ENCODE results near the gene SPTAN1.

Gene SPTAN1

DNA sequence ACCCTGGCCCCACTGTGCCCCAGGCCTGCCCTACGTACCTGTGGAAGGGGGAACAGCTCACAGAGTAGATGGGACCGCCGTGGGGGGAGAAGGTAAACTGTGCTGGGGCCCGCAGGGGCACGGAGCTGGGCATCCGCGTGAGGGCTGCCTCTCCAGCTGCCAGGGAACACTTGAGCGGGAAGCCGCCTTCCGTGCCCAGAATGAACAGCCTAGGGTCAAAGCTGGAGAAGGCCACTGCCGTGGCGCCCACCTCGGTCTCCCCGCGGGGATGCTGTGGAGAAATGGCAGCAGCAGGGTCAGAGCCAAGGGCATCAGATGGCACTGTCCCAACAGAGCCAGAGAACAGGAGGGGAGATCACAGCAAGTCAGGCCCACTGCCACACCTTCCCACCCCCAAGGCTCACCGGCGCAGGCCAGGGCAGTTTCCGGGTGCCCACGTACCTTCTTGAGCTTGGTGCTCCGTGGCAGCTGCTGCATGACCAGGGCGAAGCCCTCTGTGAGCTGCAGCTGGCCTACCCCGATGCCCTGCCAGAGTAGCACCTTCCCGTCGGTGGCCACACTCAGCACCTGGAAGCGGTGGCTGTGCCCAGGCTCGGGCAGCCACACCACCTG lies 82.4 kb downstream of the SPTAN1 start:
- TF ChIP-seq, protein P1, sequence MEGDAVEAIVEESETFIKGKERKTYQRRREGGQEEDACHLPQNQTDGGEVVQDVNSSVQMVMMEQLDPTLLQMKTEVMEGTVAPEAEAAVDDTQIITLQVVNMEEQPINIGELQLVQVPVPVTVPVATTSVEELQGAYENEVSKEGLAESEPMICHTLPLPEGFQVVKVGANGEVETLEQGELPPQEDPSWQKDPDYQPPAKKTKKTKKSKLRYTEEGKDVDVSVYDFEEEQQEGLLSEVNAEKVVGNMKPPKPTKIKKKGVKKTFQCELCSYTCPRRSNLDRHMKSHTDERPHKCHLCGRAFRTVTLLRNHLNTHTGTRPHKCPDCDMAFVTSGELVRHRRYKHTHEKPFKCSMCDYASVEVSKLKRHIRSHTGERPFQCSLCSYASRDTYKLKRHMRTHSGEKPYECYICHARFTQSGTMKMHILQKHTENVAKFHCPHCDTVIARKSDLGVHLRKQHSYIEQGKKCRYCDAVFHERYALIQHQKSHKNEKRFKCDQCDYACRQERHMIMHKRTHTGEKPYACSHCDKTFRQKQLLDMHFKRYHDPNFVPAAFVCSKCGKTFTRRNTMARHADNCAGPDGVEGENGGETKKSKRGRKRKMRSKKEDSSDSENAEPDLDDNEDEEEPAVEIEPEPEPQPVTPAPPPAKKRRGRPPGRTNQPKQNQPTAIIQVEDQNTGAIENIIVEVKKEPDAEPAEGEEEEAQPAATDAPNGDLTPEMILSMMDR (IDR thresholded peaks at IDR 0.05; ENCODE audit: insufficient read depth, low read length, poor library complexity, severe bottlenecking), result no peak
- Histone ChIP-seq H3K4me3 (replicated peaks; ENCODE audit: low read depth, low read length) (no peak overlapping the region), H3K36me3 (ENCODE audit: control insufficient read depth, insufficient read depth, low read length) (peaks cover 33% of the 10 kb centered on the region), H3K27me3 (replicated peaks; ENCODE audit: control insufficient read depth, insufficient read depth, low read length) (no peaks in the 10 kb centered on the region)
- no peak for DNase-seq (ENCODE audit: extremely low read depth, insufficient read length)

DNA sequence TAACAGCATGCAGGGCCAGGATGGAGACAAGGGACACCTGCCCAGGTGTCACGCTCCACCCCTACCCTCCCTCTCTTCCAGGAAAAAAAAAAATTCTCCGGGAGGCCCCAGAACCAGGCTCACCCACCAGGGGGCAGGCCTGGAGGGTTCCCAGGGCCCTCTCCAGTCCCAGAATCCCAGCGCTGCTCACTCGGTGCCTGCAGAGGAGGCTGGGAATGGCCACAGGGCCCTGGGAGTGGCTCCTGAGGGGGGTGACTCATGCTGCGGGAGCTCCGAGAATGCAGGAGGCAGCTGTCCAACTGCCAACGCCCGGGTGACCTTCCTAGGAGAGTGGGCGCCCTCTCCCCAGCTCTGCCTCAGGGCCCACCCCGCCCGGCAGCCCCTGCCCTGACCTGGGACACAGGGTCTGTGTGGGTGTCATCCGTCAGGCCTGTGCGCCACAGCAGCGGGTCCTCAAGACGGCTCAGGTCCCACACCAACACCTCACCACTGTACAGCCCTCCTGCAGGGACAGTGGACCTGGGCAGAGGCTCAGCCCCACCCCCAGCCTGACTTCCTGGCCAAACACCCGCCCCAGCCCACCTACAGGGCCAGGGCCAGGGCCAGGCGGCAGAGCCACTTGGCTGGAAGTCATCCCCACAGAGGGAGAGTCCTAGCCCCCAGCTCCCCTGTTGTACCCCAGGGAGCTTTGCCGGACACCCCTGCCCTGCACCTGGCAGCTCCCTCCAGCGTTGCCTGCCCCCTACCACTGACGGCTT lies 83.1 kb downstream of the SPTAN1 start:
- DNase-seq (ENCODE audit: extremely low read depth, insufficient read length), result no peak
- TF ChIP-seq, protein P1 (IDR thresholded peaks at IDR 0.05; ENCODE audit: insufficient read depth, low read length, poor library complexity, severe bottlenecking), result peak; percentile 40
- peaks cover 29% of the 10 kb centered on the region for H3K36me3 ChIP-seq (ENCODE audit: control insufficient read depth, insufficient read depth, low read length)
- H3K4me3 ChIP-seq (replicated peaks; ENCODE audit: low read depth, low read length), result no peak overlapping the region
- H3K27me3 ChIP-seq (replicated peaks; ENCODE audit: control insufficient read depth, insufficient read depth, low read length), result no peaks in the 10 kb centered on the region

DNA sequence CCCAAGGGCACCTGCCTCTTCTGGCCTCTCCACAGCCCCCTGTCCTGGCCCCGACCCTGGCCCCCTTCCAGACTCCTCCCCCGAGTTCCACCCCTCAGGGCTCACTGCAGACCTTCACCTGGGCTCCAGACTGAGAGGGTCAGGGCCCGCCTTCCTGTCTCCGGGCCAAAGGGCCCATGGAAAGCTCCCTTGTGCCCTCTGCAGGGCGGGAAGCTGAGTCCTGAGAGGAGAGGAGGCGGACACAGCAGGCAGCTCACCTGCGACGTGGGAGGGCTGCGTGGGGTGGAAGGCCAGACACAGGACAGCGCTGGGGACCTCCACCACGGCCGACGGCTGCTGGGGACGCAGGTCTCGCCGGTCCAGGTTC lies 83.6 kb downstream of the SPTAN1 start:
- no peak overlapping the region for H3K4me3 ChIP-seq (replicated peaks; ENCODE audit: low read depth, low read length)
- peaks cover 31% of the 10 kb centered on the region for H3K36me3 ChIP-seq (ENCODE audit: control insufficient read depth, insufficient read depth, low read length)
- TF ChIP-seq, protein P1 (IDR thresholded peaks at IDR 0.05; ENCODE audit: insufficient read depth, low read length, poor library complexity, severe bottlenecking), result no peak
- no peak for DNase-seq (ENCODE audit: extremely low read depth, insufficient read length)
- no peaks in the 10 kb centered on the region for H3K27me3 ChIP-seq (replicated peaks; ENCODE audit: control insufficient read depth, insufficient read depth, low read length)

DNA sequence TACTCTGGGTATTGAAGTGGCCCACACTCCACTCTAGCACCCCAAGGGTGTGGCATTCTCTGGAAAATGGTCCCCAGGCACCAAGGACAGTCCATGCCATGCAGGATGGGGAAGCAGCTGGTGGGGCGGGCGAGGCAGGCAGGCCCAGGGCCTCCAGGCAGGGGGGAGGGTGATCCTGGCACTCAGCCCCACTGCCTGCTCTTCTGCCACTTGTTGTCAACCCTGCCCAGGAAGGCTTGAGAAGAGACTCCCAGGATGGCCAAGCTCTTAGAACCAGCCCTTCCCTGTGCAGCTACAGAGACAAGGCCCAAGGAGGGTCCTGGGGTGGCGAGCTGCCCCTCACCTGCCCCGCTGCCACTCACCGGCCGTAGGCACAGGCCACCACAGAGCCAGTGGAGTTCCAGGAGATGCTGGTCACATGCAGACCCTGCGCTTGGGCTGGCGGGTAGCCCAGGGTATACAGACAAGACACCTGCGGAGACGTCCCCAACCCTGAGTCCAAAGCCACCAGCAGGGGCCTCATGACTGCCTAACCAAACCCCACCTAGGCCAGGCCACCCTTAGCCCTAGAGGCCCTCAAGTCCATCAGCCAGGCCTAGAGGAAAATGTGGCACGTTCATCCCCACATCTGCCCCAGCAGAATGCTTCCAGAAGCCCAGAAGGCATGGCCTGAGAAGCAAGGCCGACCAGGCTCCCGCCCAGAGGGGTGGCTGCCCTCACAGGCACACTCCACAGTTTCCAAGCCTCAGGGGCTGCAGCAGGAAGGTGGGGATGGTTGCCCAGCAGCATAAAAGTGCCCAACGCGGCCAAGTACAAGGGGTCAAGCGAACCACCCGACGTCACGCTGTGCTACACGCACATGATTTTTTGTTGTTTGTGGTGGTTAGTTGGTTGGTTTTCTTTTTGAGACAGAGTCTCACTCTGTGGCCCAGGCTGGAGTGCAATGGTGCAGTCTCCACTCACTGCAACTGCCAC lies 84.5 kb downstream of the SPTAN1 start:
- peaks cover 30% of the 10 kb centered on the region for H3K36me3 ChIP-seq (ENCODE audit: control insufficient read depth, insufficient read depth, low read length)
- no peak for DNase-seq (ENCODE audit: extremely low read depth, insufficient read length)
- H3K4me3 ChIP-seq (replicated peaks; ENCODE audit: low read depth, low read length), result no peak overlapping the region
- H3K27me3 ChIP-seq (replicated peaks; ENCODE audit: control insufficient read depth, insufficient read depth, low read length), result no peaks in the 10 kb centered on the region
- TF ChIP-seq, protein P1 (IDR thresholded peaks at IDR 0.05; ENCODE audit: insufficient read depth, low read length, poor library complexity, severe bottlenecking), result no peak

DNA sequence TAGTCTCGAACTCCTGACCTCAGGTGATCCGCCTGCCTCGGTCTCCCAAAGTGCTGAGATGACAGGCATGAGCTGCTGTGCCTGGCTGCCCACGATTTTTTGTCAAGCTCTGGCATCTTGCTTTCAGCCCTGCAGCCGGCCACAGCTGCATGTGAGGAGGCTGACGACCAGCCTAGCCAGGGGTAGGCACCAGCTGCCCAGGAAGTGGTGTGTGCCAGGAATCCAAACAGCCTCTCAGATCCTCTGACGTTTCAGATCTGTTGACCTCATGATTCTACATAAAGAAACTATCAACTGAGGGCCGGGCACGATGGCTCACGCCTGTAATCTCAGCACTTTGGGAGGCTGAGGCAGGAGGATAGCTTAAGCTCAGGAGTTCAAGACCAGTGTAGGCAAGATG lies 85.3 kb downstream of the SPTAN1 start:
- no peaks in the 10 kb centered on the region for H3K27me3 ChIP-seq (replicated peaks; ENCODE audit: control insufficient read depth, insufficient read depth, low read length)
- no peak for DNase-seq (ENCODE audit: extremely low read depth, insufficient read length)
- H3K4me3 ChIP-seq (replicated peaks; ENCODE audit: low read depth, low read length), result no peak overlapping the region
- TF ChIP-seq, protein P1 (IDR thresholded peaks at IDR 0.05; ENCODE audit: insufficient read depth, low read length, poor library complexity, severe bottlenecking), result no peak
- H3K36me3 ChIP-seq (ENCODE audit: control insufficient read depth, insufficient read depth, low read length), result peaks cover 27% of the 10 kb centered on the region

All from GM06990 (cell line).